Fibroblast of the conjunctiva (primary cell): ENCODE data around the gene ZBTB32.

Source experiments
- DNase-seq: peaks from one replicate; pipeline ENCODE4 v3.0.0-alpha.2; 2010; ENCODE audit warnings: low read depth

ZBTB32 gene

DNA sequence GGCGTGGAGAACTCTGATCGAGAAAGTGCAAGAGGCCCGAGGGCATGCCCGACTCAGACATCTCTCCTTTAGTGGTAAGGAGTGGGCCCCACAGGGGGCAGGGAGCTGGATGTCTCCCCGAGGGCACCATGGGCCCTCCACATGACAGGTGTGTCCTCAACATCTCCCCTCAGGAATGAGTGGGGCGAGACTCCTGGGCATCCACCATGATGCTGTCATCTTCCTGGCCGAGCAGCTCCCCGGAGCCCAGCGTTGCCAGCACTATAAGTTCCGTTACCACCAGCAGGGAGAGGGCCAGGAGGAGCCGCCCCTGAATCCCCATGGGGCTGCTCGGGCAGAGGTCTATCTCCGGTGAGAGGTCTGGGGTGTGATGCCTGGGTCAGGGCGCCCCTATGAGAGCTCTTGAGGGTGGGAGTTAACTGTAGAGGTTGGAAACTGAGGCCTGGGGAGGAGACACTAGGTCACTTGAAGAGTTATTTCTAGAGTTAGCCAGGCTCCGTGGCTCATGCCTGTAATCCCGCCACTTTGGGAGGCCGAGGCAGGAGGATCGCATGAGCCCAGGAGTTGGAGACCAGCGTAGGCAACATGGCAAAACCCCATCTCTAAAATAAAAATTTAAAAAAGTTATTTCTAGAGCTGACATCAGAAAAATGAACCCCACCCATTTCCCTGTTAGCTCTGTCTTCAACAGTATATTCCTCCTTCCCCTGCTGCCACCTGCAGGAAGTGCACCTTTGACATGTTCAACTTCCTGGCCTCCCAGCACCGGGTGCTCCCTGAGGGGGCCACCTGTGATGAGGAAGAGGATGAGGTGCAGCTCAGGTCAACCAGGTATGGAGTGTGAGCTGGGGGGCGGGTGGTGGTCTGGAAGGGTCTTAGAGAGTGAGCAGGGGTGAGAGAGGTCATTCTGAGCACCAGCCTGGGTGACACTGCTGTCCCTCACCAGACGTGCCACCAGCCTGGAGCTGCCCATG is 32.8 kb downstream of the ZBTB32 start:
- no peak for DNase-seq

DNA sequence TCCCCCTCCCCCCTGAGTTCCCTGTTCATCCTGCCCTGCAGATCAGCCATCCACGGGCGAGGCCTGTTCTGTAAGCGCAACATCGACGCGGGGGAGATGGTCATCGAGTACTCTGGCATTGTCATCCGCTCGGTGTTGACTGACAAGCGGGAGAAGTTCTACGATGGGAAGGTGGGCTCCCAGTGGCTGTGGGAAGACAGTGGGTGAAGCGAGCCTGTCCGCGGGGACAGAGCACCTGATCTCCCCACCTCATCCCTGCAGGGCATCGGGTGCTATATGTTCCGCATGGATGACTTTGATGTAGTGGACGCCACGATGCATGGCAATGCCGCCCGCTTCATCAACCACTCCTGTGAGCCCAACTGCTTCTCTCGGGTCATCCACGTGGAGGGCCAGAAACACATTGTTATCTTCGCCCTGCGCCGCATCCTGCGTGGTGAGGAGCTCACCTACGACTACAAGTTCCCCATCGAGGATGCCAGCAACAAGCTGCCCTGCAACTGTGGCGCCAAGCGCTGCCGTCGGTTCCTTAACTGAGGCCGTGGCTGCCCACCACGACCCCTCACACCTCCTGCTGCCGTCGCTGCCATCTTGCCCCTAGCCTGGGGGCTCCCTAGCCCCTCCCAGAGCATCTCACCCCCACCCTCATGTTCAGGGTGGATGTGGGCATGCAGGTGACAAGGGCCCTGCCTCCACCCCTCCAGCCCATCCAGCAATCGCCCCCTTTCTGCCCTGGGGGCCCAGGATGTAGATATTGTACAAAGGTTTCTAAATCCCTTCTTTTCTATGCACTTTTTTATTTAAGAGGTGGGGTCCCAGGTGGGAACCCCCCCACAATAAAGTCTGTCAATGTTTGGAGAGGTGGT is 33.9 kb downstream of the ZBTB32 start:
- no peak for DNase-seq

DNA sequence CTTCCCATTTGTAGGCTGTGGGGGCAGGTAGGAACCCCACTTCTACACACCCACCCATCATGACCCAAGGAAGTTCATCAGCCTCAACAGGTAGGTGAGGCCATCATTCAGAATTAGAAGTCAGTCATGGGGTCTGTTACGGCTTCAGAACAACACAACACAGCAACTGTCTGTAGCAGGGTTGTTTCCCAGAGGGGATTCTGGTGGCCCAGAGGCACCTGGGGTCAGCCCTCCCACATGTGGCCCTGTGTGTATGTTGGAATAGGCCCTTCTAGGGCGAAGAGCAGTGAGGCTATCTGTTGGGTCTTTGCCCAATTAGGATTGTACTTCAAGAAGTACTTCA is 34.5 kb downstream of the ZBTB32 start:
- DNase-seq: no peak

DNA sequence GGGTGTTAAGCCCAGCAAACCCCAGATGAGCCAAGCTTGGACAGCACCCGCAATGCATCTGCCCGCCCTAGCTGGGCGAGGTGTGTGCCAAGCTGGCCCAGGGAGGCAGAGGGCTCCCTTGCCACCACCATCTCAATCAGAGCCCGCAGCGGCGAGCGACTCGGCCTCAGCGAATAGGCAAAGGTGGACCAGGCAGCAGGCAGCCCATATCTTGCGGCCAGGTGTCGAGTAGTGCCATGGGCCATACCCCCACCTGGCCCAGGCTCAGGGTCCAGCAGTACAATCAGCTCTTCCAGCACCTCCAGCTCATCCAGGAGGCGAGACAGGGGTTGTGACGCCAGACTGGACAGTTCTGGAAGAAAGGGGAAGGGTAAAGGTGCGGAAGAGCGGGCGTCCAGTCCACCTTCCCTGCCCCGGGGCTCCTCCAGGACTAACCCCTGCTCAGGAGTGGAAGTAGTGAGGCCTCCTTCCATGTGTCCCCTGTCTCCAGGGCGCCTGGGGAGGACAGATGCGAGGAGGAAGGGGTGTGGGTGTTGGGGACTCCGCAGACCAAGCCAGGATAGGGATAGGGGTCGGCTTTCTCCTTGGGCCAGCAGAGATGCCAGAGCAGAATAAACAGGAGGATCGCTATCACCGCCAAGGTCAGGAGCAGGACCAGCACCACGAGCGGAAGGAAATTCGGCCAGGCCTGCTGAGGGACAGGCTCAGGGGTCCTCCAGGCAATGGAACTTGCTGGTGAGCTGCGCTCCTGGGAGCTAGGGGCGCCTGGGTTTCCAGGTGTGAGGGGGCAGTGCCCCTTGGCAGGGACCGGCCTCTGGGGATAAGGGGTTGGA is 35.1 kb downstream of the ZBTB32 start:
- DNase-seq: no peak

DNA sequence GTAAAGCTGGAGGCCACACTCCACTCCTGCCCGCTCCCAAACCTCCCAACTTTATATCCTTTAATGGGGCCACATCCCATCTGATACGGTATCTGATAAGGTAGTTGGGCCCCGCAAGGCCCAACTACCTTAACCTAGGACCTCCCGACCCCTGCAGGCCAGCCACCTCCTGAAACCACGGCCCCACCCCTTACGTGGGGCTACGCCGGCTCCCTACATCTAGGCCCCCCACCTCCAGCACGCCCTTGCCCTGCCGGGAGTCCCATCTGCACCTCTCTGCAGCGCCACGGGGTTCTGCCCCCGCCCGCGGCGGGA is 35.7 kb downstream of the ZBTB32 start:
- no peak for DNase-seq

DNA sequence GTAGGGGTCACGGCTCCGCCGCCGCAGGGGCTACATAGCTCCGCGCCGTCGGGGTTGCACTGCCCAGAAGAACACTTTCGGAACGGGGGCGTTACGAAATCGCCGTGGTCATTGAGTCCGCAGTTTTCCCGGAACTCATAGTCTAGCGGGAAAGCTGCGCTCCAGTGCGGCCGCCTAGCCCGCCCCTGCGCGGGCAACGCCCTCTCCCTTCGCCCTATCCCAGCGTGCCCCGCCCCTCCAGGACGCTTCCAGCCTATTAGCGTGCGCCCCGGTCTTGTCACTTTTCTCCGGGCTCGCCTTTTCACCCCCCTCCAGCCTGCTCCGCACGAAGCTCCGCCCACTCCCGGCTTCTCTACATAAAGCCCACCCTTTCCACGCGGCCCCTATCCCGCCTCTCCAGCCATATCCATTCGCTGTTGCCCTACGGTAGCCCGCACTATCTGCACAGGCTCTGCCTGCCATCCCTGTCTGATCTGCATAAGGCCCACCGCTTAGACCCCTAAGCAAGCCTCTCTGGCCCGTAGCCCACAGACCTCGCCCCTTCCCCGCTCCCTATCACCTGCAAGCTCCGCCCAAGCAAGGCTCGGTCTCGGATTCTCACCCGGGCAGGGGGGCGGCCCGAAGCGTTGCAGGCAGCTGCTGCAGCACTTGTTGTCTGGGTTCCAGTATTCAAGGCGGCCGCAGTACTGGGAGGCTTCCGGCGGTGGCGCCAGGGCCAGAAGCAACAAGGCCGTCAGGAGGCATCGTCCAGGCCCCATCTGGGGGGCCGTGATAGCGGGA is 36.3 kb downstream of the ZBTB32 start:
- DNase-seq: peak; percentile 92

DNA sequence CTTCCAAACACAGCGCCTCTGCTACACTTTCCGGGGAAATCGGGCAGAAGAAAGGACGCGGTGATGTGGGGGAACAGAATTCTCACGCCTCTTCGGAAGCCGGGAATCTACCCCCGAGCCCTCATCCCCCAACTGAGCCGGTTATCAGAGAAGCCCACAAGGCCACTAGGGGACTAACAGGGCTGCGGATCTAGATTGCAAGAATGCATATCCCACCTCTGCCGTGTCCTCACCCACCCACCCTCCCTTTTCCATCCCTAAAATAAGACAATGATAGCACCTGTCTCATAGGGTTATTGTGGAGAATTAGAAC is 36.8 kb downstream of the ZBTB32 start:
- DNase-seq: no peak

DNA sequence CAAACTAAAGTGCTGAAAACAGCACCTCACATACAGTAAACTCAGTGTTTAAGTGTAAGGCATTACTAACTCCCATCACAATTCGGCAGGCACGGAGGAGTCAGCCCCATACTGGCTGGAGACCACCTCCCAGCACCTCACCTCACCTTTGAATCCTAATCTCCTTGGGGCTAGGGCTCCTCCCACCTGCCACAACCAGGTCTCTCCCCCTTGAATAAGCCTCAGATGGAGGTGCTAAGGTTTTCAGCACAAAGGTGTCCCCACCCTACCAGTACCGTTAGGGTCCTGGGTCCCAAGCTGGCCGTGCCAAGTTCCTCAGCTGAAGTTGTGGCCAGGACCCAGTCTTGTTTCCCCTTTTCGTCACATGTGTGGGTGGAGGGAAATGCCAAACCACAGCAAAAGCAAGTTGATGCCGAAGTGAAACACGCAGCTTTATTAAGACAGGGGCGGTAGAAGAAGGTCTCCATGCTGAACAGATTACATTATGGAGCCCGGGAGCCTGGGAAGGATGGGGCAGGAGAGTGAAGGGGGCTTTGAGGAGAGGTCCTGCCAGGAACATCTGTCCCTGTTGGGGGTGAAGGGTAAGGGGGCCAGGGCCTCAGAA is 37.9 kb downstream of the ZBTB32 start, which contains the start of gene IGFLR1:
TSS of gene IGFLR1 (minus strand) at position 332 of the 604 bp plus-strand sequence. CDS start 1,272 bp downstream, outside the sequence.
- DNase-seq: no peak

DNA sequence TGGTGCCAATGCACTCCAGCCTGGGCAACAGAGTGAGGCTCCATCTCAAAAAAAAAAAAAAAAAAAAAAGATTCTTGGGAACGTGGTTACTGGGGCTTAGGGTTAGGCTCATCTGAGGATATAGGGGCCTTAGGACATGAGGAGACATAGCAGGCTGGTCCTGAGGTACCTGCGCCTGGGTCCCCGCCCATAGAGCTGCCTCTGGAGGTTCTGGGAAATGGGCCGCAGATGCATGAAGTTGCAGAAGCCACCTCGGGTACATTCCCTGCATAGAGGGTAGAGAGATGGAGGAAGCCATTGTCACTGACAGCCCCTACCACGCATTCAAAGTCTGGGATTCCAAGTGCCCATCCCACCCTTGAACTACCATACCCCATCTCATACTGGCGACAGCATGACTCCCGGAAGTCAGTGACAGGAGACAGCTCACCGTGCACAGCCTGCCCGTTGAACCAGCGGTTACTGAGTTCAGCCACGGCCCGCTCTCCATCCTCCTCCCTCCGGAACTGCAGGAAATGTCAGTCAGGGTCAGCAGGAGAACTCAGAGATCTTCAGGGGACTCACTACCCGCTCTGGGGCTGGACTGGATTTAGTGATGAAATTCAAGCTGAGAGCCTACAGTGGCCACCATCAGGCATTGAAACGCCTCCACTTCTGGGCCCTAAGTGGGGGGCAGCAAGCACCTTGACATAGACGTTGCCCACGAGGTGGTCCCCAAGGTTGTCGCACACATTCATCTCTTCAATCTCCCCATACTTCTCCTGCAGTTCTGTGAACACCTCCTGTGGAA is 39.5 kb downstream of the ZBTB32 start:
- DNase-seq: no peak

DNA sequence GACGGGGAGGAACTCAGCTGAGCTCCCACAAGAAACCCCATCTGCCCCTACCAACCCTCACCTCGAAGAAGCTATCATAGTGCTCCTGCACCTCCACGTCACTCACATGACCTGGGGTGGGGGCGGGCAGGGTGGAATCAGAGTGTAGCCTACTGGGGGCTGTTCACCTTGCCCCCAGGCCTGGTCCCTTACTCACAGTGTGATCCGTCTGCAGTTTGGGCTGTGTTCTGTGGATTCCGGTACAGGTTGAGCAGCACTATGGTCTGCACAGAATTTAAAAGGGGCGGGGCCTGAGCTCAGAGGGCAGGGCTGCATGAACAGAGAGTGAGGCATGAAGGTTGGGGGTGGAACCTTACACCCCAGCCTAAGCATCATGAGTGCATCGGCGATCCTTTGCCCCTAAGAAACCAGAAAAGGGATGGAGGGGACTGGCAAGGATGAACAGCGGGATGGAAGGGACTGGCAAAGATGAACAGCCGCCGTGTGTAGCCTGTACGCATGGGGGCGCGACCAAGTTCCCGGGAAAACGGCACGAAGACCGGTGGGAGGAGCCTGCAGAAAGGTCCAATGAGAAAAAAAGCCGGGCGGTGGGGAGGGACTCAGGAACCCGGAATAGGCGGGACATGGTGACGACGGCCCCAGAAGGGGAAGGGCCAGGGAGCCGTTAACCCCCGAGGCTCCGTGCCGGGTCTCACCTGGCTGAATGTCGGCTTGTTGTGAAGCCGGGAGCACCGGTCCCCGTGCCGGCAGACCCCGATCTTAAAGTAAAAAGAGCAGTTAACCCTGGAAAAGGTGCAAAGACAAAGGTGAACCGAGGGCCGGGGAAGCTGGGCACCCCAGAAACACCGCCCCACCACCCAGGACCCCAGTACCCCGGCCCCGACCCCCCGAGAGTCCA is 40.3 kb downstream of the ZBTB32 start:
- DNase-seq: peak; percentile 92

DNA sequence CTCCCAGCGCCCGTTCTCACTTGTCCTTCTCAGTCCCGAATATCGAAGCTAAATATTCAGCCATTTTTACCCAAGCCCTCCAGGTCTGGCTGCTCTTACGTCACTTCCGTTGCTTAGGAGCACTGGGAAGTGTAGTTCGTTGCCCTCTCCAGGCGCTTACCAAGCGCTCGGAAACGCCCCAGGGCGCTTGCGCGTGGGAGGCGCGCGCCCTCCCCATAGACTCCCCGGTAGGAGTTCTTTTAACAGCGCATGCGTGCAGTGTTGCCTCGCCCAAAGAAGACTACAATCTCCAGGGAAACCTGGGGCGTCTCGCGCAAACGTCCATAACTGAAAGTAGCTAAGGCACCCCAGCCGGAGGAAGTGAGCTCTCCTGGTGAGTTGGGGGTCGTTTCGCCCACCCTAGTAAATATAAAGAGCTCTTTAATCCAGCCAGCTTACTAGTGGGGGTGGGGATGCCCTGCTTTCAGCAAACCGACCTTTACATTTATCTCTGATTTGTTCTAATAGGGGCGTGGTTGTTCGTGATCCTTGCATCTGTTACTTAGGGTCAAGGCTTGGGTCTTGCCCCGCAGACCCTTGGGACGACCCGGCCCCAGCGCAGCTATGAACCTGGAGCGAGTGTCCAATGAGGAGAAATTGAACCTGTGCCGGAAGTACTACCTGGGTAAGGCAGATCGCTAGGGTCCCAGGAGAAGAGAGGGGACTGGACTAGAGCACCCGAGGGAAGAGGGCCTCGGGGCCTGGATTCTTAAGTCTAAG is 41.1 kb downstream of the ZBTB32 start, which contains the start of the genes PSENEN and U2AF1L4:
TSS of gene PSENEN (plus strand) at position 324 of the 759 bp plus-strand sequence. CDS start at position 604, 280 bp downstream.
TSS of gene U2AF1L4 (minus strand) at position 91 of the 759 bp plus-strand sequence. CDS start at position 64, 27 bp downstream.
- DNase-seq: peak; percentile 100

DNA sequence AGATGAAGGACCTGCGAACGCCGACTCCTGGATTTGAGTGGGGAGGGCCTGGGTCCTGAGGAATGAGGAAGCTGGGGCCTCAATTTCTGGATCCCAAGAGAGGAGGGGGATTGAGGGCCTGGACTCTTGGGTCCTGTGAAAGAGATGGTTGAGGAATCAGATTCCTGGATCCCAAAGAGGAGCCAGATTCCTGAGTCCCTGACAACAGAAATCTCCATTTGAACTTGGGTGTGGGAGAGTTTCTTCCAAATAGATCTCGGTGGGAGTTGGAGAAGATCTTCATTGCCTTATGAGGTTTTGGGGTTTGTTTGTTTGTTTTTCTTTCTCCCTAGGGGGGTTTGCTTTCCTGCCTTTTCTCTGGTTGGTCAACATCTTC is 41.7 kb downstream of the ZBTB32 start:
- DNase-seq: no peak

DNA sequence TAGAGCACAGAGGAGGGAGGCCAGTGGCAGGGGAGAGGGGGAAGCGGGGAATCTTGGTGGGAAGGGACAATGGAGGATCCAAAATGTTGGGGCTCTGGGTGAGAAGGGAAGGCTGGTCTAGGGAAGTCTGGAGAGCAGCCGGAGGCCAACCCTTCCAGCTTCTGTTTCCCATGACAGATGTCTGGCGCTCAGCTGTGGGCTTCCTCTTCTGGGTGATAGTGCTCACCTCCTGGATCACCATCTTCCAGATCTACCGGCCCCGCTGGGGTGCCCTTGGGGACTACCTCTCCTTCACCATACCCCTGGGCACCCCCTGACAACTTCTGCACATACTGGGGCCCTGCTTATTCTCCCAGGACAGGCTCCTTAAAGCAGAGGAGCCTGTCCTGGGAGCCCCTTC is 42.2 kb downstream of the ZBTB32 start:
- no peak for DNase-seq

DNA sequence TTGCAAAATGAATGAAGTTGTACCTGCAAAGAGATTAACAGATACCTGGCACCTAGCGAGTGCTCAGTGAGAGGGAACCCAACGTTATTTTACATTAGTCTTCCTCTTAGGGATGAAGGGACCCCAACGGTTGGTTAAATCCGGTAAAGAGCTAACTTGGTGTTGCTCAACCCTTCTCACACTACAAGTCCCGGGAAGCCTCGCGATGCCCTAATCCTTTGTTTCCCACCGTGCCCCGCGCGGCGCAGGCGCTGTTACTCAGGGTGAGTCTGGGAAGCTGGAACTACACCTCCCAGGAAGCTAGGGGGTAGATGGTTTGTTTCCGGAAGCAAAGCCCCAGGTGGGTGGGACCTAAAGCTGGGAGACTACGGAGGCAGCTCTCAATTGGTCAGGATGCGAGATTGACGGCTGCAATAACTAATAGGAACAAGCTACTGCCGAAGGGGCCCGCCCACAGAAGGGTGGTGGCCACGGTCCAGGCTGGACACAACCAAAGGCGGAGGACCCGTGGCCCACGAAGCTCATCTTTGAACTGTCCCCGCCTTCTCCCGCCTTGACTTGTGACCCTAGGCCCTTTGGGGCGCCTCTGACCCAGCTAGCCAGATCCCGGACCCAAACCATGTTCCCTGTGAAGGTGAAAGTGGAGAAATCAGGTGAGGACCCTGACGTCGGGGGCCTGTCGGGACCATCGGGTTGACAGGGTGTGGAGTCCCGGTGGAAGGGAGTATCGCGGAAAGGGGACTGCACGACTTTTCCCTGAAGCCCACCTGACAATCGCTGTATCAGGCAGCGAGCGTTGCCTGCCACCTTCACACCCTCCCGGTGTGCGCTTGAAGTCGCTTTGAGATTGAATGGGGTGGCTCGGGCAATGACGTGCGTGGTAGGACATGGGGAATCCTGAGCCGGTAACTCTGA is 44.0 kb downstream of the ZBTB32 start, which contains the start of gene LIN37:
TSS of gene LIN37 (plus strand) at position 471 of the 915 bp plus-strand sequence. CDS start at position 620, 149 bp downstream.
- peak; percentile 99 for DNase-seq

DNA sequence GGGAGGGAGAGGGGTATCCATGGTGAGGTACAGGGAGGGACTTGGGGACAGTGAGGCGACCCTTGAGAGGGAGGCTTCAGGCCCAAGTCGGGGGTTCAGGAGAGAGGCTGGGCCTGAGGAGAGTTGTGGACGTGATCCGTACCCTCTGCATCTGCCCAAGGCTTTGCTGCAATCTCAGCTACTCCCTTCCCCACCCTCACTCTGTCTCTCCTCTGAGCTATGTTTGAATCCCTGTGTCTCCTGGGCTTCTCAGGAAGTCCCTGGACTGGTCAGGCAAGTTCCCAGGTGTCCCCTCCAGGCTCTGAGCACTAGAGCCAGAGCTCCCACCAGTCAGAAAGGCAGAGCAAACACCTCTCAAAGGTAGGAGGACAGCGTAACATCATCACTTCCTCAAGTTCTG is 45.8 kb downstream of the ZBTB32 start:
- no peak for DNase-seq

DNA sequence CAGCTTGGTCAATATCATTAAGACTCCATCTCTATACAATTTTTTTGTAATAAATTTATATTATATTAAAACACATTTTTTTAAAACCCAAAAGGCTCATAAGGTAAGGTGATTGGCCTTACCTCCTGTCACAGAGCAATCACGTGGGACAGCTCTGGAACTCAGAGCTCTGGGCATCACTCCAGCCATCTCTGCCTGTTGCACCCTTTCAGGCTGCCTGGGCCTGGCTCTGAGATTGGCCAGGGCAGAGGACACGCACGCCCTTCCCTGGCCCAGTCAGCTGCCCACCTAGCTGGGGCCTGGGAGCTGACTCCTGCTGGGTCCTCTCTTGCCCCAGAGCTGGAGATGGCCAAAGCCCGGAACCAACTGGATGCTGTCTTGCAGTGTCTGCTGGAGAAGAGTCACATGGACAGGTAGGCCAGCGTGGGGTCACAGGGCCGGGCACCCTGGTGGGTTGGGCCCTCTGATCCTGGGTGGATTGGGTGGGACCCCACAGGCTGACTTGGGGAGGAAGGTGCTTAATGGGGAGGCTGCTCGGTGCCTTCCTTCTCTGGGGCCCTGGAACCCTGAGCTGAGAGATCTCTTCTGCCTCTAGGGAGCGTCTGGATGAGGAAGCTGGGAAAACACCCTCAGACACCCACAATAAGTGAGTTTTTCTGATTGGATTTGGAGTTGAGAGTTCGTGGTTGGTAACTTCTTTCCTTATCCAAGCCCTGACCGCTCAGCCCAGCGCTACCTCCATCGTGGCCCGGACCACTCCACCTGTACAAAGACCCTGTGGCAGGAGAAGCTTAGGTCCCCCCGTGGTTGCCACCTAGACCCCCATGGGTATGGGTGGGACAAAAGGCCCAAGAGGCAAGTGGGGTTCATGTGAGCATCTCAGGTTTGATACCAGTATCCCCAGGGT is 47.7 kb downstream of the ZBTB32 start:
- no peak for DNase-seq
